Mesendoderm (in vitro differentiated cells): Measurements from ENCODE around the gene PPP2R1A.
"Not testable (repeated sequence)": the region's sequence is repeated elsewhere in the genome, so short reads cannot be mapped to it uniquely, and the experiment has no call there.

Source experiments
- DNase-seq: peaks from one replicate; pipeline ENCODE4 v3.0.0; 2013
- H2AK5ac ChIP-seq: 2 replicates; pipeline ENCODE4 v1.6.1; 2013; ENCODE audit warnings: low read length, inconsistent platforms
- H2BK120ac ChIP-seq: 2 replicates; pipeline ENCODE4 v1.6.1; 2013; ENCODE audit warnings: low read depth, mild to moderate bottlenecking, low read length, moderate library complexity, mixed read lengths
- H2BK15ac ChIP-seq: replicated peaks from 2 replicates; pipeline ENCODE4 v1.6.1; 2013; ENCODE audit warnings: low read depth, mild to moderate bottlenecking, moderate library complexity
- H2BK5ac ChIP-seq: 2 replicates; pipeline ENCODE4 v1.6.1; 2013; ENCODE audit warnings: low read length, inconsistent platforms
- H3K18ac ChIP-seq: 2 replicates; pipeline ENCODE4 v1.6.1; 2013; ENCODE audit warnings: mild to moderate bottlenecking, low read length, mixed read lengths
- H3K23ac ChIP-seq: one replicate; pipeline ENCODE4 v1.6.1; 2013; ENCODE audit warnings: low read length
- H3K27ac ChIP-seq: 2 replicates; pipeline ENCODE4 v1.5.1; 2013; ENCODE audit warnings: low read depth, mild to moderate bottlenecking, inconsistent platforms, low read length, moderate library complexity
- H3K27me3 ChIP-seq: 2 replicates; pipeline ENCODE4 v1.6.1; 2013; ENCODE audit warnings: low read length, control low read depth, mild to moderate bottlenecking, inconsistent platforms; ENCODE audit not compliant: insufficient read depth, poor library complexity
- H3K36me3 ChIP-seq: 2 replicates; pipeline ENCODE4 v1.6.1; 2013; ENCODE audit warnings: low read length, inconsistent platforms; ENCODE audit not compliant: control insufficient read depth, insufficient read depth
- H3K4ac ChIP-seq: one replicate; pipeline ENCODE4 v1.6.1; 2013; ENCODE audit warnings: low read depth, mild to moderate bottlenecking, low read length, moderate library complexity
- H3K4me1 ChIP-seq: 2 replicates; pipeline ENCODE4 v1.6.1; 2013; ENCODE audit warnings: low read depth, low read length, inconsistent platforms; ENCODE audit not compliant: control insufficient read depth
- H3K4me2 ChIP-seq: 2 replicates; pipeline ENCODE4 v1.6.1; 2013; ENCODE audit warnings: low read length
- H3K4me3 ChIP-seq: 2 replicates; pipeline ENCODE4 v1.5.1; 2013; ENCODE audit warnings: mild to moderate bottlenecking, low read length
- H3K56ac ChIP-seq: one replicate; pipeline ENCODE4 v1.6.1; 2013; ENCODE audit warnings: low read length
- H3K79me1 ChIP-seq: 2 replicates; pipeline ENCODE4 v1.6.1; 2013; ENCODE audit warnings: low read length, inconsistent platforms
- H3K79me2 ChIP-seq: 2 replicates; pipeline ENCODE4 v1.6.1; 2013; ENCODE audit warnings: mild to moderate bottlenecking, low read length; ENCODE audit not compliant: control insufficient read depth, insufficient read depth
- H3K9ac ChIP-seq: 2 replicates; pipeline ENCODE4 v1.6.1; 2013; ENCODE audit warnings: low read length, inconsistent platforms
- H4K5ac ChIP-seq: one replicate; pipeline ENCODE4 v1.6.1; 2013; ENCODE audit warnings: low read length
- H4K8ac ChIP-seq: one replicate; pipeline ENCODE4 v1.6.1; 2013; ENCODE audit warnings: low read depth, mild to moderate bottlenecking, control low read depth, low read length, moderate library complexity
- WGBS: extraction: QIAGEN DNeasy Blood & Tissue Kit; methylation state at CpG from one replicate; pipeline ENCODE4 v1.1.7; 2013; ENCODE audit warnings: low lambda C conversion rate, missing lambda C conversion rate; ENCODE audit not compliant: insufficient coverage; ENCODE audit errors: extremely low coverage; 5-methylcytosine and 5-hydroxymethylcytosine counted together

Gene PPP2R1A

GRCh38 chr19:52196256-52196967 lies 6.6 kb downstream of the PPP2R1A start:
- peaks cover 4% of the 10 kb centered on the region for H3K4me1 ChIP-seq
- no peak overlapping the region for H2BK15ac ChIP-seq
- no peak overlapping the region for H3K23ac ChIP-seq

GRCh38 chr19:52197964-52198363 lies 8.1 kb downstream of the PPP2R1A start:
- Histone ChIP-seq H3K4me2 (no peak overlapping the region), H3K4ac (no peak overlapping the region), H2BK15ac (no peak overlapping the region), H2AK5ac (no peak overlapping the region), H4K8ac (no peak overlapping the region), H3K18ac (no peak overlapping the region), H4K5ac (no peak overlapping the region), H3K56ac (no peak overlapping the region), H3K36me3 (peaks cover 3% of the 10 kb centered on the region), H3K4me1 (peaks cover 2% of the 10 kb centered on the region), H3K79me2 (peaks cover 81% of the 10 kb centered on the region), H3K4me3 (no peak overlapping the region), H3K27ac (no peak overlapping the region), H3K9ac (no peak overlapping the region), H3K27me3 (no peaks in the 10 kb centered on the region), H2BK120ac (no peak overlapping the region), H2BK5ac (no peak overlapping the region), H3K23ac (no peak overlapping the region), H3K79me1 (peaks cover 48% of the 10 kb centered on the region)
- no CpG with 5 or more reads among the region's 3 CpGs for WGBS
- DNase-seq, result no peak

More at GRCh38 chr19:52196256-52196967, 6.6 kb downstream of the PPP2R1A start:
- DNase-seq, result no peak
- no peaks in the 10 kb centered on the region for H3K27me3 ChIP-seq
- no CpG with 5 or more reads among the region's 5 CpGs for WGBS
- H3K4ac ChIP-seq, result no peak overlapping the region
- no peak overlapping the region for H4K8ac ChIP-seq
- H3K18ac ChIP-seq, result no peak overlapping the region
- no peak overlapping the region for H3K9ac ChIP-seq
- H3K56ac ChIP-seq, result no peak overlapping the region
- no peak overlapping the region for H2AK5ac ChIP-seq
- no peak overlapping the region for H3K4me3 ChIP-seq
- no peak overlapping the region for H2BK5ac ChIP-seq
- no peak overlapping the region for H4K5ac ChIP-seq
- H3K79me2 ChIP-seq, result peaks cover 90% of the 10 kb centered on the region
- no peak overlapping the region for H3K4me2 ChIP-seq
- peaks cover 4% of the 10 kb centered on the region for H3K36me3 ChIP-seq
- no peak overlapping the region for H2BK120ac ChIP-seq
- no peak overlapping the region for H3K27ac ChIP-seq
- peaks cover 50% of the 10 kb centered on the region for H3K79me1 ChIP-seq

- no peak for DNase-seq
- peaks cover 2% of the 10 kb centered on the region for H3K4me1 ChIP-seq
- no peak overlapping the region for H3K23ac ChIP-seq
- H3K56ac ChIP-seq, result no peak overlapping the region
- H3K9ac ChIP-seq, result no peak overlapping the region
- peaks cover 52% of the 10 kb centered on the region for H3K79me1 ChIP-seq
- no CpG with 5 or more reads among the region's 3 CpGs for WGBS
- no peak overlapping the region for H2BK5ac ChIP-seq
- H3K4me2 ChIP-seq, result no peak overlapping the region
- H3K79me2 ChIP-seq, result peaks cover 81% of the 10 kb centered on the region
- H3K27ac ChIP-seq, result no peak overlapping the region
- no peak overlapping the region for H3K4ac ChIP-seq
- no peak overlapping the region for H2BK15ac ChIP-seq
- H4K5ac ChIP-seq, result no peak overlapping the region
- no peak overlapping the region for H2AK5ac ChIP-seq
- H2BK120ac ChIP-seq, result no peak overlapping the region
- no peak overlapping the region for H4K8ac ChIP-seq
- no peaks in the 10 kb centered on the region for H3K27me3 ChIP-seq
- peaks cover 8% of the 10 kb centered on the region for H3K36me3 ChIP-seq
- no peak overlapping the region for H3K4me3 ChIP-seq
- H3K18ac ChIP-seq, result no peak overlapping the region
Observed at GRCh38 chr19:52198678-52199077, 8.8 kb downstream of the PPP2R1A start.

- Histone ChIP-seq H3K79me1 (peaks cover 48% of the 10 kb centered on the region), H3K36me3 (peaks cover 18% of the 10 kb centered on the region)
Observed at GRCh38 chr19:52200044-52200443, 10.2 kb downstream of the PPP2R1A start.

GRCh38 chr19:52200755-52201391 lies 11.0 kb downstream of the PPP2R1A start:
- no CpG with 5 or more reads among the region's 17 CpGs for WGBS
- not testable (repeated sequence) for H3K4me1 ChIP-seq, H3K56ac ChIP-seq, H4K8ac ChIP-seq, DNase-seq, H2AK5ac ChIP-seq, H3K4ac ChIP-seq, H3K27ac ChIP-seq, H4K5ac ChIP-seq, H3K18ac ChIP-seq, H2BK15ac ChIP-seq, H3K9ac ChIP-seq, H3K27me3 ChIP-seq, H2BK5ac ChIP-seq, H3K23ac ChIP-seq, H3K4me2 ChIP-seq, H3K4me3 ChIP-seq, H2BK120ac ChIP-seq
- H3K79me2 ChIP-seq, result peaks cover 68% of the 10 kb centered on the region
- peaks cover 22% of the 10 kb centered on the region for H3K36me3 ChIP-seq
- peaks cover 45% of the 10 kb centered on the region for H3K79me1 ChIP-seq

More at GRCh38 chr19:52200044-52200443, 10.2 kb downstream of the PPP2R1A start:
- Histone ChIP-seq H3K23ac (no peak overlapping the region), H3K79me2 (peaks cover 73% of the 10 kb centered on the region), H4K8ac (no peak overlapping the region), H3K4me2 (no peak overlapping the region), H3K4me3 (no peak overlapping the region), H3K27ac (no peak overlapping the region), H3K18ac (no peak overlapping the region), H3K4ac (no peak overlapping the region), H4K5ac (no peak overlapping the region), H2AK5ac (no peak overlapping the region), H3K56ac (no peak overlapping the region), H2BK15ac (no peak overlapping the region), H3K4me1 (peaks cover 2% of the 10 kb centered on the region), H3K27me3 (no peaks in the 10 kb centered on the region), H2BK120ac (no peak overlapping the region), H2BK5ac (no peak overlapping the region), H3K9ac (no peak overlapping the region)
- DNase-seq, result no peak
- no CpG with 5 or more reads among the region's 7 CpGs for WGBS
